Ureter (tissue), 1 donor: Measurements from ENCODE around the gene ASAP2. TPM values are rescaled to one million over a fixed set of nuclear protein-coding genes. Genes with fewer than 3 reads are reported as not detected.

ENCODE experiments used
- DNase-seq: peaks from one replicate; pipeline ENCODE4 v3.0.0-alpha.2; 2020; ENCODE audit warnings: low spot score
- total RNA-seq: library from RNA; stranded (reverse); gene quantifications from one replicate; pipeline ENCODE4 v1.2.4, GENCODE V29; 2023
- donor health status: DM: yes; HTN: yes; CAD: no.

The ASAP2 gene
- total RNA-seq, 1 donor from 2014 or later, result 42.1 TPM

- DNase-seq, result no peak
Observed at GRCh38 chr2:9179572-9180201, 26.9 kb upstream of the ASAP2 start.

DNA sequence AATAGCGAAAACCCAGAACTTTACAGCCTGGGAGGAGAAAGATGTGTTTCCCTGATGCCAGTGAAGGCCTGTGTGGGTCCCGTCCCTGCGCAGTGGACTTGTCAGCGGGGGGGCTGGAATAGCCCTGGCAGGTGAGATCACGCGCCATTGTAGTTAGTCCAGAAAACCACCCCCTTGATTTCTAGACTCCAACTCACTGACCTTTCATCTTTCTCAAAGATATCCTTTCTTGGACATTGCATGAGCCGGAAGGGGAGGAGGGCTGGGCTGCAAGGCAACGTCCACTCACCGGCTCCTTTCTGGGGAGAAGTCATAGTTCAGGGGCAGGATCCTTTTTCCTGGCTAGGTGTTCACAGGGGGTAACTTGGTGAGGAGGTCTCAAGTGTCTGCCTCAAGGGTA is 22.3 kb upstream of the ASAP2 start:
- no peak for DNase-seq

- DNase-seq, result no peak
Observed at GRCh38 chr2:9187620-9188214, 18.9 kb upstream of the ASAP2 start.

GRCh38 chr2:9188823-9189222 is 17.8 kb upstream of the ASAP2 start:
- no peak for DNase-seq

GRCh38 chr2:9189901-9190300 is 16.7 kb upstream of the ASAP2 start:
- no peak for DNase-seq

DNA sequence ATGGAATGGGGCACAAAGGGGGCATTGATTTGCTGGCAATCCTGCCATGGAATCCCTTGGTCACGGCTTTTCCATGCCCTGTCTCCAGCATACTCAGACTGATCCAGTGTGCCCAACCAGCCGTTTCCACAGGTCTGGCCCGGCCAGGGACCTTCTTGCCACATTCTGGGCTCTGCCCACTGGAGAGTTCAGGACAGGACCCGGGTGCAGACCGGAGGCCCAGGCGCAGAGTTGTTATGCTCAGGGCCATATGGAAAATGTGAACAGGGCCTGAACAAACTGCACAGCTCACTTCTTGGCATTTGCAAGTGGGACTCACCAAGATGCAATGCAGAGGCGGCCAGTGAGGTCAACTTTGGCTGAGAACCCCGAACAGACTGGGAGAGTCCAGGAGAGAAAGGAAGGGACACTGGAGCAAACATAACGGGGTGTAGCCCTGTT is 15.6 kb upstream of the ASAP2 start:
- DNase-seq, result peak; percentile 57

DNA sequence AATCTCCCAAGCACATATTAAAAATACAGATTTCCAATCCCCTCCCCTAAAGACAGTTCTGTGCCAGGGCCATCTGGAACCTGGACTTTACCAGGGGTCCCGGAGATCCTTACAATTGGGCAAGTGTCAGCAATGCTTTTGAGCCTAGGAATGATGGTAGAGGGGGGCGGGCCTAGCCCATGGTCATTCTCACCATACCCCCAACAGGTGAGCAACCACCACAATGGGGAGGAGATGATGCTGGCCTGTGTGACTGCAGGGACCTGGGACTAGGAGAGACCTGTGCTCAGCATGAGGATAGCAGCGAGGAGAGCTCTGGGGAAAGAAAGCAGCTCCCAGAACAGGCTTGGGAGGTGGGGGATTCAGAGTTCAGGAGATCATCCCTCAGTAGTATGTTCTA is 13.9 kb upstream of the ASAP2 start:
- no peak for DNase-seq

DNA sequence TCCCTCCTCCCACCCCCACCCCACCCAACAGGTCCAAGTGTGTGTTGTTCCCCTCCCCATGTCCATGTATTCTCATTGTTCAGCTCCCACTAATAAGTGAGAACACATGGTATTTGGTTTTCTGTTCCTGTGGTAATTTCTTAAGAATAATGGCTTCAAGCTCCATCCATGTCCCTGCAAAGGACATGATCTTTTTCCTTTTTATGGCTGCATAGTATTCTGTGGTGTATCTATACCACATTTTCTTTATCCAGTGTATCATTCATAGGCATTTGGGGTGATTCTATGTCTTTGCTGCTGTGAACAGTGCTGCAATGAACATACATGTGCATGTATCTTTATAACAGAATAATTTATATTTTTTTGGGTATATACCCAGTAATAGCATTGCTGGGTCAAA is 12.3 kb upstream of the ASAP2 start:
- DNase-seq, result no peak

GRCh38 chr2:9196637-9197036 is 10.0 kb upstream of the ASAP2 start:
- DNase-seq, result peak; percentile 25

GRCh38 chr2:9197916-9198315 is 8.7 kb upstream of the ASAP2 start:
- no peak for DNase-seq

DNA sequence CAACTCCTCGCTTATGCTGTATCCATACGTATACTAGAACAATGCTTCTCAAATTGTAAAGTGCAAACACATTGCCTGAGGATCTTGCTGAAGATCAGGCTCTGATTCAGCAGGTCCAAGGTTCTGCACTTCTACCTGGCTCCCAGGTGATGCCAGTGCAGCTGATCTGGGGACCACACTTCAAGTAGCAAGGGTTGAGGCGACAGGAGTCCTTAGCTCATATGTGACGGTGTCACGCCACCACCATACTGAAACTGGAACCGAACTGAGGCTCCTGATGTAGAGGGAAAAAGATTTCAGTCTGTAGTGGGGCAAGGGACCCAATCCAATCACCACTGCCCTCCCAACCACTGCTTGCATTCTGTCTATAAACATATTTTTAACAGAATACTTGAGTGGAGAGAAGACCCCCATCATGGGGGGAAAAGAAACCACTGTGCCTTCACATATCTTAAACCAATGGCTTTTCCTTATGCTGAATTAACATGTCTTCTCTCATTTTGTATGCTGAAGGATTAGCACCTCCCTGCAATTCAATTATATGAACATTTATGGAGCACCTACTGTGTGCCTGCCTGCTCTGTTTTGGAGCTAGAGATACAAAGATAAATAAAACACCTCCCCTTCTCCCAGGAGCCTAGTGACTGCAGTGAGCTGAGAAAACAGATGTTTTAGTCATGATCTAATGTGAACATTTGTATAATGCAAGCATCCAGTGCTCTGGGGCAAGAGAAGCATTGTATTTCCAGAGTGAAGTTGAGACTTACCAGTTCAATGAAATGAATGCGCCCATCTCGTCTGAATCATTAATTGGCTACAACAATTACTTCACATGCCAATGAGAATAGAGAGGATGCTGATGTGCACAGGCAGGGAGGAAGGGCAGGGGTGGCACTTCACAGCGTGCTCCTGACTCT is 6.6 kb upstream of the ASAP2 start:
- DNase-seq, result peak; percentile 15

DNA sequence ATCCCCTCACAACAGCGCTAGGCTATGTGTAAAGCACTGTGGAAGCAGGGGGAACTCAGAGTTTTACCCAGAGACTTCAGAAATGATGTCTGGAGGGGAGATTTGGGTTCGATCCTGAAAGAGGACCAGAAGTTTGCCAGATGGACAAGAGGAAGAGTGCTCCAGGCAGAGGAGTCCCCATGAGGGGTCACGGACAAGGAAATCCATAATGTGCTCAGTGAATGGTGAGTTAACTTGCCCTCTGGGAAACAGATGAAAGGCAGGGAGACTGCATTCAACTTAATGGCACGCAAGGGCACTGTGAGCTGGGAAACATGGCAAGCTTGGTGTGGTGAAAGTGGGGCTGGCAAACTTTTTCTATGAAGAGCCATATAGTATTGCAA is 6.0 kb upstream of the ASAP2 start:
- peak; percentile 7 for DNase-seq

GRCh38 chr2:9201185-9201891 is 5.3 kb upstream of the ASAP2 start:
- peak; percentile 24 for DNase-seq

DNA sequence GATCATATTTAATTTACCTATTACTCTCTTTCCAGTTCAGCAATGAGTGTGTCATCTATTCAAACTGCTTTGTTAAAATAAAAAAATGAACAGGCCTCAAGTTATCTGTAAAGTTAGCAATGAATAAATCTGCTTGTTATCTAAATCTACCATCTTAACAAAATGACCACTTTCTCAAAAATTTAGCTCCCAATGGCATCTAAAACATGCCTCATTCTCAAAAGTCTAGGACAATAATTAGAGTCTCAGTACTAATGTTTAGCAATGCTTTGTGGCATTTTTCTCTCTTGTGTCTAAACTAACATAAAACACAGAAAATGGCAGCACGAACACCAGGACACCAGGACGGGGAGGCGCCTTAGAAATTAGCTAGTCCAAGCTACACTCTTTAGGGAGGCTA is 3.6 kb upstream of the ASAP2 start:
- no peak for DNase-seq

- peak; percentile 28 for DNase-seq
Observed at GRCh38 chr2:9203876-9204275, 2.7 kb upstream of the ASAP2 start.

DNA sequence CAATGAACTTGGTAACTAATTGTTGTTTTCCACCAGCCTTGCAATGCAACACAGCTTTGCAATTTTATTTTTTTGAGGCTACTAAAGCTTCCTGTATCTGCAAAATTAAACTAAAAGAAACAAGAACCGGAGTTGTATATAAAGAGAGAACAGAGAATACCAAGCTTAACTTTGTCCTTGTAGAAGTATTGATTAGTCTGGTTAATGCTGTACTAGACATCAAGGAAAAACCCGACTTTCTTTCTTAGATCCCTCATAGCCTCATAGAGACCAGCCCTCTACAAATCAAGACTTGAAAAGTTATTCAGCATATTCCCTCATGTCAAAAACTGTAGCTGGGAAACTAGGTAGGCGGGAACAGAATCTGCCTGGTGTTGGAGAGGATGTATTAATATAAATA is 1.7 kb upstream of the ASAP2 start:
- peak; percentile 20 for DNase-seq

GRCh38 chr2:9205486-9205885 is 1.1 kb upstream of the ASAP2 start:
- no peak for DNase-seq

DNA sequence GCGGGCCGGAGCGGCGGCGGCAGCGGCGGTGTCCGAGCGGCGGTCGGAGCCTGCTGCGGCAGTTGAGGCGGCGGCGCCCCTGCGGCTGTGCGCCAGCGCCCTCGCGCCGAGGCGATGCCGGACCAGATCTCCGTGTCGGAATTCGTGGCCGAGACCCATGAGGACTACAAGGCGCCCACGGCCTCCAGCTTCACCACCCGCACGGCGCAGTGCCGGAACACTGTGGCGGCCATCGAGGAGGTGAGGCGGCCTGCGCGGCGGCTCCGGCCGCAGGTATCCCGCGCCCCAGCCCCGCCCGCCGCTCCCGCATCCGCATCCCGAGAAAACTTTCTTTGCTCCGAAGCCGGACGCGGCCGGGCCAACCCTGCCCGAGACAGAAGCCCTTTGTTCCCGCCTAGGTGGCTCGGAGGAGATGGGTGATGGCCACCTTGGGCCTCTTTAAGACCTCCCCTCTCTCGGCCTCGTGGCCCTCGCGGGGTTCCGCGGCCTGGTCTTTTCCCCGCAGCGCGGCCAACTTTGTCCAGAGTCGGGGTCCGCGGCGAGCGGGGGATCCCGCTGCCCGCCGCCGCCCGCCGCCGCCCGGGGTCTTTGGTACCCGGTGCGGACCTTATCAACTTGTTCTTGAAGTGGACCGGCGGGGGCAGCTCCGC is 504 bp downstream of the ASAP2 start:
- DNase-seq, result no peak

DNA sequence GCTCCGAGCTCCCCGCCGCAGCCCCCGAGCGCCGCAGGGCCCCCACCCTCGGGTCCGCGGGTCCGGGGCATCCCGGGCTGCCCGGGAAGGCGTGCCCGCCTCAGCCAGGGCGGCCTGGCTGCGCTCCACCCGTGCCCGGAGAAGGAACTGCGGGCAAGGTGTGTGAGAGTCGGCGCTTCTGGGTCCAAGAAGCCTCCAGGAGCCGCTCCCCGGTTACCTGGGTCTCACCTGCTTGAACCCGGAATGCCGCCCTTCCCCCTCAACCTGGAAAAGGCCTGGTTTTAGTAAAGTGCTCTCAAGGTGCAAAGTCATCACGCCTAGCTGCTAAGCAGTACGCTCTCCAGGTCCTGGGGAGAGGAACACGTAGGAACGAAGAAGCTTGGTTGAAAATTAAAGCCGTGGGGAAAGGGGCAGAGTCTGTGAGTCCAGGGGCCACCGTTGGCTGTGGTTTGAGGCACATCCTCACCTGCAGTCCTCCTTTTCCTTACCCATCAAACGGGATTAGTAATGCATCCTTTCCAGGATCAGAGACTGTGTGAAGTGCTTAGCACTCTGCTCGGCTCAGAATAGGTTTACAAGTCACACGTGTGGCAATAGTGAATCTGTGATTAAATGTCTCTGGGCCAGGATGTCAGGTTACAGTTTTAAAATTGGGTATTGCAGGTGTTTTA is 1.2 kb downstream of the ASAP2 start:
- DNase-seq, result no peak

DNA sequence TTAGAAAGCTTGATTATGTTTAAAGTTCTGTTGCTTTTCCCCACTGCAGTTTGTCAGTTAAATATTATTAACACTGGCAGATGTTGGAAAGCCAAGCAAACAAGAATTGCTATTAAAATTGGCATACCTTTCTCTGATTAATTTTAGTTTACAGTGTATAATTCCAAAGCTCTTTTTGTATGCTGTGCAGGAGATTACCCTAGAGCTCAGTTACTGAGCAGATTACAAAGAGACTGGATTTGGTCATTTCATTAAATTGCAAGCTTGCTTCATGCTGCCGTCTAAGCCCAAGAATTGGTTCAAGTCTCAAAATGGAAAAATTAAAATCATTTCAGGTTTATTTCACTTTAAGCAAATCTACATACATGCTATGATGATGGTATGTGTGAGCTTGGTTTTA is 2.3 kb downstream of the ASAP2 start:
- no peak for DNase-seq

- no peak for DNase-seq
Observed at GRCh38 chr2:9210030-9210429, 3.4 kb downstream of the ASAP2 start.
